ENCODE data around the gene KIF4B. TPM values are rescaled to one million over a fixed set of nuclear protein-coding genes. Genes with fewer than 3 reads are reported as not detected.

Gene KIF4B
- polyA plus RNA-seq, 1 donor (not counting 4 experiments of a cell fraction or from before 2014, with no cell fraction given), result not detected

DNA sequence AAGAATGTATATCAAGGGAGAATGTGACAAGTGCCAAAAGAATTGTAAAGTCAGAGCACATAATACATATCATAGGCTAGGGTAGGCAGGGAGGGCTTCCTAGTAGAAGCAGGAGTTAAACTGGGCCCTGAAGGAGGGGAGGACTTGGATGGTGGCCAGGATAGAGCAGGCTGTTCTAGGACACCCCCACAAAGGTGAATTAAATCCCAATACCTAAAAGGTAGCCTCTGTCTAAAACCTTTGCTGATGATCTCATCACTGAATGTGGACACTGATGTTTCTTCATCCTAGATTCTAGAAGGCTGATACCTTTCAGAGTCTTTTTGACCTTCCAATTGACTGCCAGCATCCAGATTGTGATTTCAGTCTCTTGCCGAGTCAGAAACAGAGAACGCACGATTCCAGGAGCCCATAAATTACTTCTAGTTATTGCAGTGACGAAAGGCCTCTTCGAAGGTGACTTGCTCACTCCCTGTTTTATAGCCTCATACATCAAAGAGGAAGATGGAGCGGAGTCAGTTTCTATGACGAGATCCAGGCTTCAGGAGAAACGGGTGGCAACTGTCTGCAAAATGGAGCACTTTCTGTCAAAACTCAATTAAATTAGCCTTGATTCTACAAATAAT lies 43.2 kb downstream of the KIF4B start:
- Histone ChIP-seq H3K4me3 (ENCODE audit: control insufficient read depth in 2 of 3, extremely low read depth in 1 of 3, insufficient read depth in 2 of 3, low read depth in 1 of 3, low read length in 3 of 3) (no peak overlapping the region), H3K79me2 (ENCODE audit: control insufficient read depth, insufficient read depth, low read length) (no peaks in the 10 kb centered on the region), H3K27ac (ENCODE audit: control insufficient read depth, insufficient read depth, low read length) (no peak overlapping the region), H3K9me1 (ENCODE audit: control insufficient read depth, extremely low read depth, insufficient read depth, low read length) (no peaks in the 10 kb centered on the region), H3K4me1 (ENCODE audit: control insufficient read depth, extremely low read depth, insufficient read depth, low read length) (no peaks in the 10 kb centered on the region), H2AFZ (ENCODE audit: control insufficient read depth, low read length) (no peak overlapping the region), H3K4me2 (ENCODE audit: control insufficient read depth, extremely low read depth, insufficient read depth, low read depth, low read length) (no peak overlapping the region), H4K20me1 (ENCODE audit: control insufficient read depth, extremely low read depth, insufficient read depth, low read length) (no peaks in the 10 kb centered on the region), H3K27me3 (ENCODE audit: control insufficient read depth, extremely low read depth, insufficient read depth, low read length) (no peaks in the 10 kb centered on the region), H3K9me3 (ENCODE audit: control insufficient read depth, low read depth, low read length) (no peaks in the 10 kb centered on the region), H3K9ac (ENCODE audit: control insufficient read depth, extremely low read depth, insufficient read depth, low read length) (no peak overlapping the region), H3K36me3 (ENCODE audit: control insufficient read depth in 2 of 2, extremely low read depth in 1 of 2, insufficient read depth in 2 of 2, low read length in 2 of 2) (no peaks in the 10 kb centered on the region)
- FAIRE-seq (no peak), DNase-seq (ENCODE audit: low read depth, low spot score) (no peak)
- dilution Hi-C loops (cut with MboI; ENCODE audit: extremely low pct_ligation_motif_present, low sequenced_read_pairs), result no loop called here
- TF ChIP-seq EZH2 (IDR thresholded peaks at IDR 0.05; ENCODE audit: low read length), result no peak
- TF ChIP-seq, protein P1, sequence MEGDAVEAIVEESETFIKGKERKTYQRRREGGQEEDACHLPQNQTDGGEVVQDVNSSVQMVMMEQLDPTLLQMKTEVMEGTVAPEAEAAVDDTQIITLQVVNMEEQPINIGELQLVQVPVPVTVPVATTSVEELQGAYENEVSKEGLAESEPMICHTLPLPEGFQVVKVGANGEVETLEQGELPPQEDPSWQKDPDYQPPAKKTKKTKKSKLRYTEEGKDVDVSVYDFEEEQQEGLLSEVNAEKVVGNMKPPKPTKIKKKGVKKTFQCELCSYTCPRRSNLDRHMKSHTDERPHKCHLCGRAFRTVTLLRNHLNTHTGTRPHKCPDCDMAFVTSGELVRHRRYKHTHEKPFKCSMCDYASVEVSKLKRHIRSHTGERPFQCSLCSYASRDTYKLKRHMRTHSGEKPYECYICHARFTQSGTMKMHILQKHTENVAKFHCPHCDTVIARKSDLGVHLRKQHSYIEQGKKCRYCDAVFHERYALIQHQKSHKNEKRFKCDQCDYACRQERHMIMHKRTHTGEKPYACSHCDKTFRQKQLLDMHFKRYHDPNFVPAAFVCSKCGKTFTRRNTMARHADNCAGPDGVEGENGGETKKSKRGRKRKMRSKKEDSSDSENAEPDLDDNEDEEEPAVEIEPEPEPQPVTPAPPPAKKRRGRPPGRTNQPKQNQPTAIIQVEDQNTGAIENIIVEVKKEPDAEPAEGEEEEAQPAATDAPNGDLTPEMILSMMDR (optimal IDR thresholded peaks at IDR 0.05 in 1 of 3, IDR thresholded peaks at IDR 0.05 in 1 of 3, conservative IDR thresholded peaks at IDR 0.05 in 1 of 3; ENCODE audit: extremely low read depth in 1 of 3, insufficient read depth in 2 of 3, low read length in 3 of 3), result no peak

DNA sequence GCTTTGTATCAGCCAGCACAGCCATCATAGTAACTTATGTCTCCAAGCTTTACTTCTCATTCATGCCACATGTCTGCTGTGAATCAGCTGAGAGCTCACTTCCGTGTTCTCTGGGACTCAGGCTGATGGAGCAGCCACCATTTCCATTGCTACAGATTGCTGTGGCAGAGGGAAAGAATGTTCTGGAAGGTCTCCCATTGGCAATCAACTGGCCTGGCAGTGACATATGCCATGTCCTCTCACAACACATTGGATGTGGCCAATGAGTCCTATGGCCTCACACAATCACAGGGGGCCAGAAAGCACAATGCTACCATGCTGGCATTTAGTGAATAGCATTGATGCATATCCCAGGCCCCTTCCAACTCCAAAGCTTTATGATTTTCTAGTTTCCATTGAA lies 44.1 kb downstream of the KIF4B start:
- no peak overlapping the region for H2AFZ ChIP-seq (ENCODE audit: control insufficient read depth, low read length)
- dilution Hi-C loops (cut with MboI; ENCODE audit: extremely low pct_ligation_motif_present, low sequenced_read_pairs), result no loop called here
- no peak for TF ChIP-seq EZH2 (IDR thresholded peaks at IDR 0.05; ENCODE audit: low read length)
- TF ChIP-seq, protein P1 (optimal IDR thresholded peaks at IDR 0.05 in 1 of 3, IDR thresholded peaks at IDR 0.05 in 1 of 3, conservative IDR thresholded peaks at IDR 0.05 in 1 of 3; ENCODE audit: extremely low read depth in 1 of 3, insufficient read depth in 2 of 3, low read length in 3 of 3), result no peak
- no peaks in the 10 kb centered on the region for H3K79me2 ChIP-seq (ENCODE audit: control insufficient read depth, insufficient read depth, low read length)
- H3K9me3 ChIP-seq (ENCODE audit: control insufficient read depth, low read depth, low read length), result no peaks in the 10 kb centered on the region
- H3K27ac ChIP-seq (ENCODE audit: control insufficient read depth, insufficient read depth, low read length), result no peak overlapping the region
- H3K4me1 ChIP-seq (ENCODE audit: control insufficient read depth, extremely low read depth, insufficient read depth, low read length), result no peaks in the 10 kb centered on the region
- H3K9ac ChIP-seq (ENCODE audit: control insufficient read depth, extremely low read depth, insufficient read depth, low read length), result no peak overlapping the region
- no peak overlapping the region for H3K4me3 ChIP-seq (ENCODE audit: control insufficient read depth in 2 of 3, extremely low read depth in 1 of 3, insufficient read depth in 2 of 3, low read depth in 1 of 3, low read length in 3 of 3)
- no peak for FAIRE-seq
- H3K27me3 ChIP-seq (ENCODE audit: control insufficient read depth, extremely low read depth, insufficient read depth, low read length), result no peaks in the 10 kb centered on the region
- H3K9me1 ChIP-seq (ENCODE audit: control insufficient read depth, extremely low read depth, insufficient read depth, low read length), result no peaks in the 10 kb centered on the region
- no peaks in the 10 kb centered on the region for H4K20me1 ChIP-seq (ENCODE audit: control insufficient read depth, extremely low read depth, insufficient read depth, low read length)
- no peaks in the 10 kb centered on the region for H3K36me3 ChIP-seq (ENCODE audit: control insufficient read depth in 2 of 2, extremely low read depth in 1 of 2, insufficient read depth in 2 of 2, low read length in 2 of 2)
- no peak for DNase-seq (ENCODE audit: low read depth, low spot score)
- H3K4me2 ChIP-seq (ENCODE audit: control insufficient read depth, extremely low read depth, insufficient read depth, low read depth, low read length), result no peak overlapping the region

All from keratinocyte (primary cell).